Central memory CD8-positive, alpha-beta T cell (primary cell): ENCODE results near the gene GBF1.
A peak's percentile ranks its signal among the peaks of the same experiment; 100 is the strongest.
"Not testable (repeated sequence)": the region's sequence is repeated elsewhere in the genome, so short reads cannot be mapped to it uniquely, and the experiment has no call there.

Experiments used
- ATAC-seq: fragments of 150-1000 bp; cut with Tn5 transposase; replicated peaks from 2 replicates; pipeline ENCODE4 v1.10.0; 2022; ENCODE audit warnings: mild to moderate bottlenecking, moderate FRiP score, moderate number of reproducible peaks; ENCODE audit not compliant: poor library complexity, severe bottlenecking; ENCODE audit errors: extremely low read depth
- DNase-seq, 2 donors: peaks; one replicate each; pipeline ENCODE4 v3.0.0; 2021; ENCODE audit warnings: low spot score in 2 of 2
- H3K27ac Mint-ChIP-seq: one replicate; pipeline ENCODE4 v1.8.0; 2022; ENCODE audit warnings: low read depth, mild to moderate bottlenecking, moderate library complexity, mixed read lengths
- H3K27me3 Mint-ChIP-seq: one replicate; pipeline ENCODE4 v1.8.0; 2022; ENCODE audit warnings: mixed read lengths
- H3K36me3 Mint-ChIP-seq: one replicate; pipeline ENCODE4 v1.8.0; 2022; ENCODE audit warnings: mild to moderate bottlenecking, moderate library complexity, mixed read lengths; ENCODE audit not compliant: insufficient read depth
- H3K4me1 Mint-ChIP-seq: one replicate; pipeline ENCODE4 v1.8.0; 2022; ENCODE audit warnings: mixed read lengths
- H3K4me3 Mint-ChIP-seq: one replicate; pipeline ENCODE4 v1.8.0; 2022; ENCODE audit warnings: mild to moderate bottlenecking, moderate library complexity, mixed read lengths
- H3K9me3 Mint-ChIP-seq: one replicate; pipeline ENCODE4 v1.8.0; 2022; ENCODE audit warnings: mixed read lengths

GBF1 gene

DNA sequence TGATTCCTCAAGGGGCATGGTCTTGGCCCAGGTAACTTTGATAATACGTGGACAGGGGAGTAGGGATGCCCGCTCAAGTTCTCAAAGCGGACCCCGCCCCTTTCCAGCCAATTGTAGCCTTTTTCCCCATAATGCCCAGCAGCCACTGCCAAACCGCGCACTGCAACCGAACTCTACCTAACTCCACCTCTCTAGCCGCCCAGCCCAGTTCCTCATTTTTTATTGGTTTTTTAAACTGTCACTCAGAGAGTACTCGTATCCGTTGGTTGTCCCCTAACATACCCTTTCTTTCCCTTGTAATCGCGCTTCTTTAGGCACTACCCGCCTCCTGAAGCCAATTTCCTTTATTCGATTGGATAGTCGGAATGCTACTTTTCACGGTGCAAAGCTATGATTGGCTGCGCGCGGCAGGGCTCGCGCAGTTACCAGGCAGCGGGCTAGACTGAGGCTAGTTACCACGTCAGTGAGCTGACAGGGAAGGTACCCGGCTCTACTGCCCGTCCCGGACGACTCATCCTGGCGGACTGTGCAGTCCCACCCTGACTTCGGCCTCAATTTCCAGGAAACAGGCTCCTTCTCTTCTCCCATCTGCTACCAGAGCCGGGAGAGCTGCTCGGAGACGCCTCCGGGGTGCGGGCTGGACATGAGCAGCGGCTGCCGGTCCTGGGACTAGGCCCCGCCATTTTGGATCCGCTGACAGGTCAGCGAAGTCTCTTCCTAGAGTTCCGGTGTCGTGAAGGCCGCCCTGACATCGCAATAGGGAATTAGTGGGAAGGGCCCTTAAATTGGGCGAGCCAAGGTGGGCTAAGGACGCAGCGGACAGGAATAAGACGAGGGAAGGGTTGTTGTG is at the start of gene GBF1:
Gene GBF1 (plus strand): TSS at position 451 of the 850 bp plus-strand sequence. CDS start 13,407 bp downstream, outside the sequence.
- Mint-ChIP-seq H3K9me3 (no peaks in the 10 kb centered on the region), H3K4me1 (peaks cover 47% of the 10 kb centered on the region), H3K4me3 (peak within 1 kb of the TSS; percentile 92), H3K36me3 (peaks cover 7% of the 10 kb centered on the region), H3K27me3 (peaks cover 19% of the 10 kb centered on the region), H3K27ac (peak within 1 kb of the TSS; percentile 89)
- peak; percentile 93 for ATAC-seq
- peak; percentile 71 to 90 for DNase-seq

- no peaks in the 10 kb centered on the region for H3K4me1 Mint-ChIP-seq
- no peak overlapping the region for H3K4me3 Mint-ChIP-seq
Measured at GRCh38 chr10:102196893-102197292, 48.4 kb upstream of the GBF1 start.

DNA sequence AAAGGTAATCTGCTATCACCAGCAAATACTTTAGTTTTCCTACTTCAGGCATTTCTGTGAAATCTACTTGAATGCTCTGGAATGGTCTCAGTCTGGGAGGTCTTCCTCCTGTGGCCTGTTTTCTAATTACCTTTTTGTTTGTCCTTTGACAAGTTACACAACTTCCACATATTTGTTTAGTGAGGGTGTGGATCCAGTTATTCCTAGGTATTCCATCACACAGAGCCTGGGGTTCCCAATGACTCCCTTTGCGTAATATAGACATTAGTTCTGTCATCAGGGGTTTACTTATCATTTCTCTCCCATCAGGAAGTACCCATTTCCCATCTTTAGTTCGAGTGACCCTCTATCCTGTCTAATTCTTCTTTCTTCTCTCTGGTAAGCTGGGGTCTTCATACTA is 47.3 kb upstream of the GBF1 start:
- Mint-ChIP-seq H3K9me3 (no peaks in the 10 kb centered on the region), H3K27me3 (peaks cover 20% of the 10 kb centered on the region), H3K4me3 (no peak overlapping the region), H3K36me3 (no peaks in the 10 kb centered on the region), H3K4me1 (no peaks in the 10 kb centered on the region), H3K27ac (no peak overlapping the region)
- DNase-seq = no peak
- ATAC-seq = no peak

More at GRCh38 chr10:102196893-102197292, 48.4 kb upstream of the GBF1 start:
- ATAC-seq (no peak), DNase-seq (no peak)
- H3K27me3 Mint-ChIP-seq = peaks cover 8% of the 10 kb centered on the region
- H3K27ac Mint-ChIP-seq = no peak overlapping the region
- no peaks in the 10 kb centered on the region for H3K9me3 Mint-ChIP-seq
- no peaks in the 10 kb centered on the region for H3K36me3 Mint-ChIP-seq

DNA sequence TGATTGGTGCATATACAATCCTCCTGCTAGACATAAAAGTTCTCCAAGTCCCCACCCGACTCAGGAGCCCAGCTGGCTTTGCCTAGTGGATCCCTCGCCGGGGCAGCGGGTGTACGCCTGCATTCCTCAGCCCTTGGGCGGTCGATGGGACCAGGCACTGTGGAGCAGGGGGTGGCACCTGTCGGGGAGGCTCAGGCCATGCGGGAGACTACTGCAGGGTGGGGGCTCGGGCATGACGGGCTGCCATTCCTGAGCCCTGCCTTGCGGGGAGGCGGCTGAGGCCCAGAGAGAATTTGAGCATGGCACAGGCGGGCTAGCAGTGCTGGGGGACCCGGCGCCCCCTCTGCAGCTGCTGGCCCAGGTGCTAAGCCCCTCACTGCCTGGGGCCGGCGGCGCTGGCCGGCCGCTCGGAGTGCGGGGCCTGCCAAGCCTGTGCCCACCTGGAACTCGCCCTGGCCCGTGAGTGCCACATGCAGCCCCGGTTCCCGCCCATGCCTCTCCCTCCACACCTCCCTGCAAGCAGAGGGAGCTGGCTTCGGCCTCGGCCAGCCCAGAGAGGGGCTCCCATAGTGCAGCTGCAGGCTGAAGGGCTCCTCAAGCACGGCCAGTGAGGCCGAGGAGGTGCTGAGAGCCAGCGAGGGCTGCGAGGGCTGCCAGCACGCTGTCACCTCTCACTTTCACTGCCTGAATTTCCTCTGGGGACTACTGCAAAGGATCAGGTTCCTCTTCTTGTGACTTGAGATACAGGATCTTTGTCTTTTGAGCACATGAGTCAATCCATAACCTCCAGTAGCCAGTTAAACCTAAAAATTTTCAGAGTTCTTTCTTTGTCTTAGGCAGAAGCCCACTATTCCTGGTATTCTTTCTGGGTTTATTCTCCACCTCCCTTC is 44.3 kb upstream of the GBF1 start:
- no peaks in the 10 kb centered on the region for H3K9me3 Mint-ChIP-seq
- peaks cover 28% of the 10 kb centered on the region for H3K27me3 Mint-ChIP-seq
- ATAC-seq (no peak), DNase-seq (no peak)
- no peaks in the 10 kb centered on the region for H3K36me3 Mint-ChIP-seq
- H3K4me3 Mint-ChIP-seq = no peak overlapping the region
- H3K27ac Mint-ChIP-seq = no peak overlapping the region
- no peaks in the 10 kb centered on the region for H3K4me1 Mint-ChIP-seq

DNA sequence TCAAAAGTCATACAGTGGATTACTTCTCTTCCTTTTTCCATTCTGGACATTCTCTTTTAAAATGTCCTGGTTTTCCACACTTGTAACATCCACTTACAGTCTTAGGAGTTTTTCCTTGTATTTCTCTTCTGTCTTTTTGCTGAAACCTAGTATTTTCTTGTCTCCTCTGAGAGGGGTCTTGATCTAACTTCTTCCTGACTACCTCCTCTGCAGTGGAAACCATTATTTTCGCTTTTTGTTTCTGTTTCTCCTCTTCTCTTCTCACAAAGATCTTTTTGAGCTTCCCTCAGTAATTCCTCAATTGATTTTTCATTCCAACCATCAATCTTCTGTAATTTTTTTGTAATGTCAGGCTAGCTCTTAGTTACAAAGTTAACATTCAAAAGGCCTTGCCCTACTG is 42.9 kb upstream of the GBF1 start:
- DNase-seq = no peak
- Mint-ChIP-seq H3K9me3 (no peaks in the 10 kb centered on the region), H3K36me3 (no peaks in the 10 kb centered on the region), H3K4me3 (no peak overlapping the region), H3K27me3 (peaks cover 28% of the 10 kb centered on the region), H3K27ac (no peak overlapping the region), H3K4me1 (no peaks in the 10 kb centered on the region)
- ATAC-seq = no peak

DNA sequence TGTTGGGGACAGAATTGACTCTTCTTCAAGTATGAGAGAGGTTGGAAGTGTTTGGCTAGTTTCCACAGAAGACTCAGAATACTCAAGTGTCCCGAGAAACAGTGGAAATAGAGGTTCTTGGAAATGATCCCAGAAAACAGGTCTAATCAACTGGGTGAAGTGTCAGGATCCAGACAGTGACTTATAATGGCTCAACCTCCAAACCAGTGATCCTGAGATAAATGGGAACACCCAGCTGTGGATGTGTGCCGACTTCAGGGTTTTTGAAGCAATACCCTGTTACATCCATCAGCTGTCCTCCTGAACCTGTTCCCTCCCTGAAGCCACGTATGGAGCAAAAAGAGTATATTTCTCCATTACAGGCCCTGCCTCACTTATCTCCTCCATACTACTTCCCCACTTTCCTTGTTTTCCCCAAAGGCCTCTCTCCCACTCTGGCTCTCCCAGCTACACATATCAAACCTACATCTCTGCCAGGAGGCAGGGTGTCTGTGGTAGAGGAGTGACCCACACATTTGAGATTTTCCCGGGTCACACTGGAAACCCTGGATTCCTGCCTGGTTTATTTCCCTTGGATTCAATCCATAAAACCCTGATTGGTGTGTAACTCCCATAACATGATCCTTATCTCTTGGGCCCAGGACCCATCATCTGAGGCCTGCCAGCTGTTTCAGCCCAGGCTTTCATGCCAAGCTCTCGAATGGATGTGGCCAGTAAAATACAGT is 36.9 kb upstream of the GBF1 start:
- no peak for DNase-seq
- Mint-ChIP-seq H3K36me3 (peaks cover 3% of the 10 kb centered on the region), H3K27ac (no peak overlapping the region), H3K4me1 (no peaks in the 10 kb centered on the region), H3K9me3 (no peaks in the 10 kb centered on the region), H3K27me3 (peaks cover 4% of the 10 kb centered on the region), H3K4me3 (no peak overlapping the region)
- no peak for ATAC-seq

- H3K36me3 Mint-ChIP-seq = peaks cover 3% of the 10 kb centered on the region
- H3K4me3 Mint-ChIP-seq = no peak overlapping the region
- ATAC-seq (no peak), DNase-seq (no peak)
- no peaks in the 10 kb centered on the region for H3K27me3 Mint-ChIP-seq
- H3K4me1 Mint-ChIP-seq = no peaks in the 10 kb centered on the region
- no peak overlapping the region for H3K27ac Mint-ChIP-seq
- no peaks in the 10 kb centered on the region for H3K9me3 Mint-ChIP-seq
Measured at GRCh38 chr10:102211615-102212299, 33.6 kb upstream of the GBF1 start.

DNA sequence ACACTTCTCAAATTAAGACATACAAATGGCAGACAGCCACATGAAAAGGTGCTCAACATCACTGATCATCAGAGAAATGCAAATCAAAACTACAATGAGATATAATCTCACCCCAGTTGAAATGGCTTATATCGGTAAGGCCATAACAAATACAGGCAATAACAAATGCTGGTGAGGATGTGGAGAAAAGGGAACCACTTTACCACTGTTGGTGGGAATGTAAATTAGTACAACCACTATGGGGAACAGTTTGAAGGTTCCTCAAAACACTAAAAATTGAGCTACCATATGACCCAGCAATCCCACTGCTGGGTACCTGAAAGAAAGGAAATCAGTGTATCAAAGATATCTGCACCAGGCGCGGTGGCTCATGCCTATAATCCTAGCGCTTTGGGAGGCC is 31.7 kb upstream of the GBF1 start:
- not testable (repeated sequence) for H3K9me3 Mint-ChIP-seq, DNase-seq, ATAC-seq, H3K4me1 Mint-ChIP-seq, H3K27me3 Mint-ChIP-seq, H3K27ac Mint-ChIP-seq, H3K36me3 Mint-ChIP-seq, H3K4me3 Mint-ChIP-seq

- no peak overlapping the region for H3K27ac Mint-ChIP-seq
- ATAC-seq (no peak), DNase-seq (no peak)
- H3K9me3 Mint-ChIP-seq = no peaks in the 10 kb centered on the region
- no peaks in the 10 kb centered on the region for H3K36me3 Mint-ChIP-seq
- no peaks in the 10 kb centered on the region for H3K4me1 Mint-ChIP-seq
- no peaks in the 10 kb centered on the region for H3K27me3 Mint-ChIP-seq
- no peak overlapping the region for H3K4me3 Mint-ChIP-seq
Measured at GRCh38 chr10:102219370-102219769, 26.0 kb upstream of the GBF1 start.

DNA sequence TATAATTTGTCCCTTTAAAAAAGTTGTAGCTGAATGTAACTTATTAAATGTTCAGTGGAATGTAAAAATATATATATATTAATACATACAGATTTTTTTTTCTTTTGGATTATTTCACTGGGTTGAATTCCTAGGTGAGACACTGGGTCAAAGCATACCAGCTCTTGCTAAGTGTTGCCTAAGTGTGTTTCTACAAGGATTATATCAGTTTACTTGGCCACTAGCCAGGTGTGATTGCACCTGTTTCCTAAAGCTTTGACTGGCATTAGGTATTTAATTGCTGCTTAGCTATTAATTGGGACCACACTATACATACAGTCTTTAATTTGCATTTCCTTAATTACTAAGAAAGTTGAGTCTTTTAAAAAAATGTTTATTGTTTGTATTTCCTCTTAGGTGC is 24.7 kb upstream of the GBF1 start:
- no peak overlapping the region for H3K27ac Mint-ChIP-seq
- H3K4me1 Mint-ChIP-seq = peaks cover under 1% of the 10 kb centered on the region
- H3K27me3 Mint-ChIP-seq = no peaks in the 10 kb centered on the region
- DNase-seq (no peak), ATAC-seq (no peak)
- H3K36me3 Mint-ChIP-seq = no peaks in the 10 kb centered on the region
- no peaks in the 10 kb centered on the region for H3K9me3 Mint-ChIP-seq
- no peak overlapping the region for H3K4me3 Mint-ChIP-seq

DNA sequence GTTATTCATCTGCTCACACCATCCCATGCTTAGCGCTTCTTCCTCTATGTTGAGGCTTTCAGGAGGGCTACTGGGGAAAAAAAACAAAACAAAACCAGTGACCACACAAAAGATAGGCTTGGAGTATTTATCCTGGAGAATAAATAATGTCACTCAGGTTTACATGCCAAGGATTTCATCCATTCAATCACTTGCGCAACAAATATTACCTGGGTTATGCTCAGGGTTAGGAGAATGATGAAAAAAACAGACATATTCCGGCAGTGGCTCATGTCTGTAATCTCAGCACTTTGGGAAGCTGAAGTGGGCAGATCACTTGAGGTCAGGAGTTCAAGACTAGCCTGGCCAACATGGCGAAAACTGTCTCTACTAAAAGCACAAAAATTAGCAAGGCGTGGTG is 22.5 kb upstream of the GBF1 start:
- H3K4me1 Mint-ChIP-seq = peaks cover 11% of the 10 kb centered on the region
- H3K4me3 Mint-ChIP-seq = no peak overlapping the region
- DNase-seq (no peak), ATAC-seq (no peak)
- peaks cover 9% of the 10 kb centered on the region for H3K27me3 Mint-ChIP-seq
- no peaks in the 10 kb centered on the region for H3K36me3 Mint-ChIP-seq
- no peaks in the 10 kb centered on the region for H3K9me3 Mint-ChIP-seq
- no peak overlapping the region for H3K27ac Mint-ChIP-seq
